Measurements from ENCODE around the gene CHST11. TPM values are rescaled to one million over a fixed set of nuclear protein-coding genes. Genes with fewer than 3 reads are reported as not detected.

CHST11 gene
- total and polyA plus RNA-seq, 3 donors from 2014 or later = 5.1 to 36.9 (median 23.9) TPM

GRCh38 chr12:104532636-104533035, 75.9 kb downstream of the CHST11 start:
- 98 to 100% methylated on average over 2 of the region's 2 CpGs for WGBS, 2 donors
- H3K9me3 ChIP-seq = no peaks in the 10 kb centered on the region
- TF ChIP-seq POLR2A (IDR thresholded peaks at IDR 0.05) = no peak
- TF ChIP-seq CTCF (IDR thresholded peaks at IDR 0.05) = no peak
- no peaks in the 10 kb centered on the region for H3K27me3 ChIP-seq
- no peak overlapping the region for H3K4me3 ChIP-seq
- H3K27ac ChIP-seq = no peak overlapping the region
- H3K4me1 ChIP-seq = peaks cover 13% of the 10 kb centered on the region
- H3K36me3 ChIP-seq (ENCODE audit: low read depth, missing control alignments) = no peaks in the 10 kb centered on the region
- intact Hi-C loops (cut with DNase I; ENCODE audit: low total_unique reads) = no loop called here
- no peak for DNase-seq

DNA sequence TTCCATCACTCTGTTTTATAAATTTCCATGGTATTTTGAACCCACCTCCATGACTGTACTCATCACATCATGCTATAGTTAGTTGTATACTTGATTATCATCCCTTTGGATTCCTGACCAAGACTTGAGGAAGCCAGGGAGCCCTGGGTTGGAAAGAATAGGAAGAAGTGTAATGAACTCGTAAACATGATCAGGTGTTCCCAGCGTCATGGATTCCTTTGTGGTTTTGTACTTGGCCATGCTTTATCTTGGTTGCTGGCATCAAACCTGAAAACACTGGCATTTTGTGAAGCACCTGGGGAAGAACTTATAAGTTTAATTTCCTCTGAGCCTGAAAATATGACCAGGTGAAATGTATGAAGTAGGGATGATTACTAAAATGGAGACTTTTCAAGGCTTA, 76.4 kb downstream of the CHST11 start:
- H3K4me3 ChIP-seq = no peak overlapping the region
- no peak for DNase-seq
- H3K27me3 ChIP-seq = no peaks in the 10 kb centered on the region
- H3K4me1 ChIP-seq = peaks cover 13% of the 10 kb centered on the region
- no peaks in the 10 kb centered on the region for H3K36me3 ChIP-seq (ENCODE audit: low read depth, missing control alignments)
- 91 to 94% methylated on average over 2 of the region's 2 CpGs for WGBS, 2 donors
- H3K9me3 ChIP-seq = no peaks in the 10 kb centered on the region
- no peak for TF ChIP-seq CTCF (IDR thresholded peaks at IDR 0.05)
- no peak for TF ChIP-seq POLR2A (IDR thresholded peaks at IDR 0.05)
- intact Hi-C loops (cut with DNase I; ENCODE audit: low total_unique reads) = no loop called here
- H3K27ac ChIP-seq = no peak overlapping the region

- no peaks in the 10 kb centered on the region for H3K27me3 ChIP-seq
- H3K36me3 ChIP-seq (ENCODE audit: low read depth, missing control alignments) = no peaks in the 10 kb centered on the region
- no peak overlapping the region for H3K27ac ChIP-seq
- no peak overlapping the region for H3K4me3 ChIP-seq
- H3K9me3 ChIP-seq = no peaks in the 10 kb centered on the region
- intact Hi-C loops (cut with DNase I; ENCODE audit: low total_unique reads) = no loop called here
- WGBS, 2 donors = 31 to 37% methylated on average over 9 to 10 of the region's 10 CpGs
- peak; percentile 41 for DNase-seq
- no peak for TF ChIP-seq POLR2A (IDR thresholded peaks at IDR 0.05)
- TF ChIP-seq CTCF (IDR thresholded peaks at IDR 0.05) = no peak
- peaks cover 13% of the 10 kb centered on the region for H3K4me1 ChIP-seq
Observed at GRCh38 chr12:104534162-104534856, 77.6 kb downstream of the CHST11 start.

DNA sequence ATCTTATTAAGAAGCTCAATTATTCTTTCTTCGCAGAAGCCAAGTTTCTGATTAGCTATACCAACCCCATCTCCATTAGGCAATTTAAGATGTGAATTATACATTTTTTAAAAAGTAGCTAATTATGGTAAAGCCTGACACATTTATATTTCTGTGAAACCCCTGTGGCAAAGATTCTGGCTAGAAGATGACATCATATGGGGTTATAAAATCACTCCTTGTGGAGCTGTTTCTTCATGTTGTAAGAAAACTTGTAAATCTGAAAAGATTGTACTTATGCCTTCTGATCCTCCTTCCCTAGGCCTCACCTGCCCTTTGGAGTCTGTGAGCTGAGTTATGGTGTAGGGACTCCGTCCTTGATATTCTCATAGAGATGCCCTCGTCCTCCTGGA, 78.1 kb downstream of the CHST11 start:
- DNase-seq = no peak
- H3K4me3 ChIP-seq = no peak overlapping the region
- H3K27me3 ChIP-seq = no peaks in the 10 kb centered on the region
- no peak for TF ChIP-seq POLR2A (IDR thresholded peaks at IDR 0.05)
- no peak for TF ChIP-seq CTCF (IDR thresholded peaks at IDR 0.05)
- peak overlapping the region in 1 of 2 donors; percentile 1 for H3K27ac ChIP-seq
- H3K4me1 ChIP-seq = peaks cover 13% of the 10 kb centered on the region
- intact Hi-C loops (cut with DNase I; ENCODE audit: low total_unique reads) = no loop called here
- H3K9me3 ChIP-seq = no peaks in the 10 kb centered on the region
- no peaks in the 10 kb centered on the region for H3K36me3 ChIP-seq (ENCODE audit: low read depth, missing control alignments)
- 69 to 73% methylated on average over 3 of the region's 3 CpGs for WGBS, 2 donors

GRCh38 chr12:104535369-104535768, 78.6 kb downstream of the CHST11 start:
- TF ChIP-seq POLR2A (IDR thresholded peaks at IDR 0.05) = no peak
- TF ChIP-seq CTCF (IDR thresholded peaks at IDR 0.05) = no peak
- Histone ChIP-seq H3K36me3 (ENCODE audit: low read depth, missing control alignments) (no peaks in the 10 kb centered on the region), H3K27ac (peak overlapping the region in 1 of 2 donors; percentile 1), H3K4me3 (no peak overlapping the region), H3K27me3 (no peaks in the 10 kb centered on the region), H3K4me1 (peaks cover 13% of the 10 kb centered on the region), H3K9me3 (no peaks in the 10 kb centered on the region)
- intact Hi-C loops (cut with DNase I; ENCODE audit: low total_unique reads) = no loop called here
- 82 to 85% methylated on average over 3 of the region's 3 CpGs for WGBS, 2 donors
- no peak for DNase-seq
